Esophagus muscularis mucosa (tissue), 4 donors: ENCODE results near the gene PLEKHA6.

ENCODE experiments used
- CTCF ChIP-seq, 3 experiments: fragments of 200-600 bp in 2 of 3; fragments of 450-650 bp in 1 of 3; sonication (generic) in 2 of 3; IDR thresholded peaks; one replicate each; pipeline ENCODE4 v1.5.1; 2017 to 2019; ENCODE audit warnings: antibody characterized with exemption in 3 of 3, mild to moderate bottlenecking in 2 of 3, moderate library complexity in 1 of 3
- EP300 ChIP-seq: sonication (generic); formaldehyde crosslinking; IDR thresholded peaks from one replicate; pipeline ENCODE4 v1.6.1; 2017; ENCODE audit warnings: antibody characterized with exemption
- POLR2A ChIP-seq: fragments of 450-650 bp; IDR thresholded peaks from one replicate; pipeline ENCODE4 v1.6.1; 2017; ENCODE audit warnings: antibody characterized with exemption, moderate library complexity, mild to moderate bottlenecking, low read depth
- POLR2AphosphoS5 ChIP-seq, 2 donors: sonication (generic); formaldehyde crosslinking; IDR thresholded peaks; one replicate each; pipeline ENCODE4 v1.6.1; 2017; ENCODE audit warnings: antibody characterized with exemption in 2 of 2

DNA sequence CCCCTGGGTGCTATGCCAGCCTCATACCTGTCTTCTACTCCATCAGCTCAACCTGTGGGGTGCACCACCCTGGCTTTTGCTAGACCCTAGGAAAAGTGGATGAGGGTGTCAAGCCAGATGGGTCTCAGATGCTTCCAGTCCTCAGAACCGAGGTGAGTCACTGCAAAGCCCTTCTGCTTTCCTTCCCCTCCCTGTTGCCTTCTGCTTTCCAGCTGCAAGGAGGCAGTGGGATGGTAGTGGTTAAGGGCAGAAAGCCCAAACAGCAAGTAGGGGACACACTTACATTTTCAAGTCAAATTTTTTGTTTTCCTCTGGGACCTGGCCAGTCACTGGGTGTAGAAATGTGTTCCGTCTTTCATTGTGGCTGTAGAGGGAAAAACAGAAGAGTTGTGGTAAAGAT is 85.3 kb downstream of the PLEKHA6 start:
- TF ChIP-seq CTCF (IDR thresholded peaks at IDR 0.05) (no peak), EP300 (no peak), POLR2A (no peak), POLR2AphosphoS5 (IDR thresholded peaks at IDR 0.05) (no peak)
